Endodermal cell (in vitro differentiated cells): ENCODE measurements around the gene SLCO2A1. TPM values are rescaled to one million over a fixed set of nuclear protein-coding genes. Genes with fewer than 3 reads are reported as not detected.
A peak's percentile ranks its signal among the peaks of the same experiment; 100 is the strongest.

ENCODE experiments used
- DNase-seq: peaks from one replicate; pipeline ENCODE4 v3.0.0-alpha.2; 2017
- H3K27ac ChIP-seq: 2 replicates; pipeline ENCODE4 v1.5.1; 2013; ENCODE audit warnings: mild to moderate bottlenecking, low read depth, low read length, moderate library complexity
- H3K27me3 ChIP-seq: 2 replicates; pipeline ENCODE4 v1.6.1; 2013; ENCODE audit warnings: mild to moderate bottlenecking, low read length, moderate library complexity; ENCODE audit not compliant: insufficient read depth, control insufficient read depth, poor library complexity, severe bottlenecking
- H3K36me3 ChIP-seq: 2 replicates; pipeline ENCODE4 v1.7.0; 2013; ENCODE audit warnings: mild to moderate bottlenecking, low read length, moderate library complexity; ENCODE audit not compliant: control insufficient read depth, insufficient read depth
- H3K4me1 ChIP-seq: one replicate; pipeline ENCODE4 v1.7.0; 2013; ENCODE audit warnings: low read length; ENCODE audit not compliant: control insufficient read depth, insufficient read depth
- H3K4me3 ChIP-seq: 2 replicates; pipeline ENCODE4 v1.5.1; 2013; ENCODE audit warnings: mild to moderate bottlenecking, low read length, moderate library complexity
- H3K9ac ChIP-seq: 2 replicates; pipeline ENCODE4 v1.6.1; 2013; ENCODE audit warnings: mild to moderate bottlenecking, low read length, moderate library complexity; ENCODE audit not compliant: poor library complexity, severe bottlenecking; ENCODE audit errors: extremely low read depth
- H3K9me3 ChIP-seq: 2 replicates; pipeline ENCODE4 v1.6.1; 2013; ENCODE audit warnings: mild to moderate bottlenecking, low read length, moderate library complexity; ENCODE audit not compliant: control insufficient read depth
- H3K27ac Mint-ChIP-seq: 2 replicates; pipeline ENCODE4 v1.8.0; 2020; ENCODE audit warnings: mixed read lengths
- H3K27me3 Mint-ChIP-seq: 2 replicates; pipeline ENCODE4 v1.8.0; 2021; ENCODE audit warnings: mild to moderate bottlenecking, mixed read lengths; ENCODE audit not compliant: insufficient read depth
- H3K36me3 Mint-ChIP-seq: 2 replicates; pipeline ENCODE4 v1.8.0; 2020; ENCODE audit warnings: low read depth, mixed read lengths
- H3K4me1 Mint-ChIP-seq: 2 replicates; pipeline ENCODE4 v1.8.0; 2020; ENCODE audit warnings: mixed read lengths
- H3K4me3 Mint-ChIP-seq: 2 replicates; pipeline ENCODE4 v1.8.0; 2020; ENCODE audit warnings: mild to moderate bottlenecking, moderate library complexity, mixed read lengths
- H3K9me3 Mint-ChIP-seq: 2 replicates; pipeline ENCODE4 v1.8.0; 2020; ENCODE audit warnings: mild to moderate bottlenecking, mixed read lengths
- WGBS, 2 experiments: methylation state at CpG; one replicate each; pipeline versions ENCODE4 v1.1.5 to v1.1.7; 2013; ENCODE audit warnings: missing lambda C conversion rate in 2 of 2, mixed read lengths in 1 of 2; ENCODE audit not compliant: insufficient coverage in 1 of 2, insufficient read length in 1 of 2; 5-methylcytosine and 5-hydroxymethylcytosine counted together
- total RNA-seq, 2 donors: library from RNA; stranded (reverse); fragmentation: NEBNext Ultra II Directional in 1 of 2; extraction: Animal tissue kit (Norgen Biotek cat#: 25700) in 1 of 2; gene quantifications; 2 replicates in 1 of 2; 3 replicates in 1 of 2; pipeline ENCODE4 v1.2.1, GENCODE V29; 2021
- TF ChIP-seq, protein P1 (sequence below): fragments of 200-600 bp; sonication (generic); conservative IDR thresholded peaks from 2 replicates; pipeline ENCODE4 v1.5.0; 2021; ENCODE audit warnings: antibody characterized with exemption, mild to moderate bottlenecking

SLCO2A1 gene
- total RNA-seq, 2 donors from 2014 or later: 126 to 134 TPM

- no peaks in the 10 kb centered on the region for H3K27me3 ChIP-seq
- Mint-ChIP-seq H3K36me3 (no peaks in the 10 kb centered on the region), H3K27ac (no peak overlapping the region), H3K27me3 (peaks cover 2% of the 10 kb centered on the region), H3K9me3 (peaks cover 13% of the 10 kb centered on the region), H3K4me1 (no peaks in the 10 kb centered on the region), H3K4me3 (no peak overlapping the region)
- H3K36me3 ChIP-seq: no peaks in the 10 kb centered on the region
- WGBS, 2 experiments: 85 to 93% methylated on average over 3 of the region's 3 CpGs
- no peaks in the 10 kb centered on the region for H3K4me1 ChIP-seq
- DNase-seq: peak; percentile 6
- no peak overlapping the region for H3K9ac ChIP-seq
- H3K4me3 ChIP-seq: no peak overlapping the region
- TF ChIP-seq, protein P1, sequence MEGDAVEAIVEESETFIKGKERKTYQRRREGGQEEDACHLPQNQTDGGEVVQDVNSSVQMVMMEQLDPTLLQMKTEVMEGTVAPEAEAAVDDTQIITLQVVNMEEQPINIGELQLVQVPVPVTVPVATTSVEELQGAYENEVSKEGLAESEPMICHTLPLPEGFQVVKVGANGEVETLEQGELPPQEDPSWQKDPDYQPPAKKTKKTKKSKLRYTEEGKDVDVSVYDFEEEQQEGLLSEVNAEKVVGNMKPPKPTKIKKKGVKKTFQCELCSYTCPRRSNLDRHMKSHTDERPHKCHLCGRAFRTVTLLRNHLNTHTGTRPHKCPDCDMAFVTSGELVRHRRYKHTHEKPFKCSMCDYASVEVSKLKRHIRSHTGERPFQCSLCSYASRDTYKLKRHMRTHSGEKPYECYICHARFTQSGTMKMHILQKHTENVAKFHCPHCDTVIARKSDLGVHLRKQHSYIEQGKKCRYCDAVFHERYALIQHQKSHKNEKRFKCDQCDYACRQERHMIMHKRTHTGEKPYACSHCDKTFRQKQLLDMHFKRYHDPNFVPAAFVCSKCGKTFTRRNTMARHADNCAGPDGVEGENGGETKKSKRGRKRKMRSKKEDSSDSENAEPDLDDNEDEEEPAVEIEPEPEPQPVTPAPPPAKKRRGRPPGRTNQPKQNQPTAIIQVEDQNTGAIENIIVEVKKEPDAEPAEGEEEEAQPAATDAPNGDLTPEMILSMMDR: no peak
- peaks cover 18% of the 10 kb centered on the region for H3K9me3 ChIP-seq
- no peak overlapping the region for H3K27ac ChIP-seq
Observed at GRCh38 chr3:134077649-134078161, 48.0 kb upstream of the SLCO2A1 start.

DNA sequence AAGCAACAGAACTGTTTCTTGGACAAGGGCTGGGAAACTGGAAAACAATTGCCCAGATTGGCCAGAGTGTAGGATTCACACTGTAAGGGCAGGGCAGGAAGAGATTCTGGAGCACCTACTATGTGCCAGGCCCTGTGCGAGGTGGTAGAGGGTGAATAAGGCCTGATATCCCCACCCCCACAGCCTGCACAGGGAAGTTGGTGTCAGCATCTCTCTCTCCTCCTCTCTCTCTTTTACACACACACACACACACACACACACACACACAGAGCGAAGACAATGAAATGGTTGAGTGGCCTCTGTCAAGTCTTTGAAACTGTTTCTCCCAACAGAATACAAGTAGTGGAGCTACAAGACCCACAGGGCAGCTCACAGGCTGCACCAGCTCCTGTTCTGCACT is 47.1 kb upstream of the SLCO2A1 start:
- no peaks in the 10 kb centered on the region for H3K36me3 ChIP-seq
- Mint-ChIP-seq H3K4me3 (no peak overlapping the region), H3K4me1 (no peaks in the 10 kb centered on the region), H3K9me3 (peaks cover 13% of the 10 kb centered on the region), H3K27ac (no peak overlapping the region), H3K36me3 (no peaks in the 10 kb centered on the region), H3K27me3 (peaks cover 2% of the 10 kb centered on the region)
- peak; percentile 26 for DNase-seq
- WGBS, 2 experiments: 78% methylated on average over 2 of the region's 2 CpGs; no CpG with 5 or more reads in 1 of the 2 experiments
- peaks cover 18% of the 10 kb centered on the region for H3K9me3 ChIP-seq
- TF ChIP-seq, protein P1: no peak
- no peak overlapping the region for H3K27ac ChIP-seq
- no peaks in the 10 kb centered on the region for H3K27me3 ChIP-seq
- H3K9ac ChIP-seq: no peak overlapping the region
- H3K4me3 ChIP-seq: no peak overlapping the region
- H3K4me1 ChIP-seq: no peaks in the 10 kb centered on the region

DNA sequence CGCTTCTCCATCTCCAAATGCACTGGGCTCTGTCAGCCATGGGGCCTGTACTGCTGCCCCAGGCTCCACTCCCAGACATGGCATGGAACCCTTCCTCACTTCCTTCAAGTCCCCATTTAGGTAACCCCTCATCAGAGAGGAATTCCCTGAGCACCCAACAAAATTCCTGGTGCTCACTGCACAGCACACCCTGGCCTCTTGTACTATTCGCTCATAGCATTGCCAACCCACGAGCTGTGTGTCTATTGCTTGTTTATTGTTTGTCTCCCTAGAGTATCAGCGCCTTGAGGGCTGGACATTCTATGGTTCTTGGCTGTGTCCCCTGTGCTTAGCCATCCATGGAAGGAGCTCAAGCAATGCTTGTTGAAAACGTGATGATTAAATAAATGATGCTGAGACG is 46.1 kb upstream of the SLCO2A1 start:
- no peak overlapping the region for H3K9ac ChIP-seq
- H3K36me3 ChIP-seq: no peaks in the 10 kb centered on the region
- H3K27ac ChIP-seq: no peak overlapping the region
- Mint-ChIP-seq H3K4me1 (no peaks in the 10 kb centered on the region), H3K27me3 (peaks cover 2% of the 10 kb centered on the region), H3K36me3 (no peaks in the 10 kb centered on the region), H3K9me3 (peaks cover 6% of the 10 kb centered on the region), H3K27ac (no peak overlapping the region), H3K4me3 (no peak overlapping the region)
- WGBS, 2 experiments: 90 to 91% methylated on average over 5 to 6 of the region's 6 CpGs
- TF ChIP-seq, protein P1: no peak
- H3K27me3 ChIP-seq: no peaks in the 10 kb centered on the region
- peak; percentile 13 for DNase-seq
- H3K4me3 ChIP-seq: no peak overlapping the region
- H3K9me3 ChIP-seq: peaks cover 10% of the 10 kb centered on the region
- no peaks in the 10 kb centered on the region for H3K4me1 ChIP-seq
